ENCODE results near the gene RP9.

RP9 gene, protein sequence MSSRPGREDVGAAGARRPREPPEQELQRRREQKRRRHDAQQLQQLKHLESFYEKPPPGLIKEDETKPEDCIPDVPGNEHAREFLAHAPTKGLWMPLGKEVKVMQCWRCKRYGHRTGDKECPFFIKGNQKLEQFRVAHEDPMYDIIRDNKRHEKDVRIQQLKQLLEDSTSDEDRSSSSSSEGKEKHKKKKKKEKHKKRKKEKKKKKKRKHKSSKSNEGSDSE

DNA sequence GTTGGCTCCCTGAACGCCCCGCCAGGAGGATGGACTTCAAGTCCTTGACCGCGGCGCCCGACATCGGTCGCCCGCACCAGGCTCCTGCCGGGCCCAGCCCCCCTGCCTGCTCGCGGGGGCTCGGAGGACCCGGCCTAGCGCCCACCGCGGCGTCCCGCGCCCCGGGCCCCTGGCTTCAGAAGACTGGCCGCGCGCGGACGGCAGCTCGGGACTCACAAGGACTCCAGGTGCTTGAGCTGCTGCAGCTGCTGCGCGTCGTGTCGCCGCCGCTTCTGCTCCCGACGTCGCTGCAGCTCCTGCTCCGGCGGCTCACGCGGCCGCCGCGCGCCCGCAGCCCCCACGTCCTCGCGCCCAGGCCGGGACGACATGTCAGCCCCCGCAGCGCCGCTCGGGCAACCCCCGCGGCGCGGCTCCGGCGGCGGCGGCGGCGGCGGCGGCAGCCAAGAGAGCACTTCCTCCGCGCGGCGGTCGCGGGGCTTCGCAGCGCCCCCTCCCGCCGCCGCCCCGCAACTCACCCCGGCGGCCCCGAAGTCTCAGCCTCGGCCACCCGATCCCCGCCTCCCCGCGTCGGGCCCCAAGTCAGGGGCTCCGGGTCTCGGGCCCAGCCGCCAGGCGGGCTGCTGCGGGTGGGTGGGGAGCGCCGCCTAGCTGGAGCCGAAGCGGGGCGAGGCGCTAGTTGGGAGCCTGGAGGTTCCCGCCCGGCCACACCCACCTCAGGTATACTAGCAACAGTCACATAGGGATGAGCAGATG lies at the start of gene RP9:
Gene RP9 (minus strand): TSS at position 400 of the 753 bp plus-strand sequence. CDS start 32 bp downstream, at position 368.
- DNase-seq (ENCODE audit: low read depth): peak; percentile 78

DNA sequence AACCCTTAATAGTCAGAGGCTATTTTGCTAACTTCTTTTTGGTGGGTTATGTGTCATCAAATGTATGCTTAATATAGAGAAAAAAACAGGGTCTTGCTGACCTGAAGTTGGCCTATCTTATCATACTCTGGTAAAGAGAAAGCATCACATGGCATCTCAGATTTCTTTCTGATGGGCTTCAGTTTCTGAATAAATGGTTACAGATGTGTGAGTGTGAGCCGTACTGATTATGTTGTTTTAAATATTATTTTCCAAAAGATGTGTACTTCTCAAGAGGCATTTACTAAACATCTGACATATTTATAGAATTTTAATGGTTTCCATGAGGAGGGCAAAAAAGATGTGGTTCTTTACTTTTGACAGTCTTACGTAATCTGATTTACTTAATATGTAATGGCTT lies 48.6 kb upstream of the RP9 start:
- DNase-seq (ENCODE audit: low read depth): no peak

DNA sequence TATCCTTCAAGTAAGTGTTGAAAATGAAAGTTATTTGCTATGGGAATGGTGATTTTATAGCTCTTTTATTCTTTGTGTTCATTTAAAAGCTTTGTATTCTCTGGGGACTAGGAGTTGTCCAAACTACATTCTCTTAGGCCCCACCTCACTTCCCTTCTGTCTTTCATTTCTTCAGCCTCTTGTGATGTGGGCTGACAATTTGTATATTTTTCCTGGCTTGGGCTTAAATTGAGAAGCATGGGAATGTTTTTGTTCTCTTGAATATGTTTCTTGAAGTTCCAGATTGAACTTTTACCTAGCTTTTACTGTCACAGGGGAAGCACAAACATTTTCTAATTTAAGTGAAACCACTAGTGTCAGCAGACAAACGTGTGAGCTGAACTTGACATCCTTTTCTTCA lies 48.1 kb upstream of the RP9 start:
- no peak for DNase-seq (ENCODE audit: low read depth)

- DNase-seq (ENCODE audit: low read depth): no peak
These were observed 47.2 kb upstream of the RP9 start for GRCh38 chr7:33156441-33156840.

GRCh38 chr7:33155811-33156210 lies 46.6 kb upstream of the RP9 start:
- DNase-seq (ENCODE audit: low read depth): peak; percentile 55

- DNase-seq (ENCODE audit: low read depth): no peak
These were observed 42.9 kb upstream of the RP9 start for GRCh38 chr7:33152087-33152486.

- no peak for DNase-seq (ENCODE audit: low read depth)
These were observed 36.0 kb upstream of the RP9 start for GRCh38 chr7:33145156-33145555.

- DNase-seq (ENCODE audit: low read depth): peak; percentile 29
These were observed 35.0 kb upstream of the RP9 start for GRCh38 chr7:33143996-33144718.

DNA sequence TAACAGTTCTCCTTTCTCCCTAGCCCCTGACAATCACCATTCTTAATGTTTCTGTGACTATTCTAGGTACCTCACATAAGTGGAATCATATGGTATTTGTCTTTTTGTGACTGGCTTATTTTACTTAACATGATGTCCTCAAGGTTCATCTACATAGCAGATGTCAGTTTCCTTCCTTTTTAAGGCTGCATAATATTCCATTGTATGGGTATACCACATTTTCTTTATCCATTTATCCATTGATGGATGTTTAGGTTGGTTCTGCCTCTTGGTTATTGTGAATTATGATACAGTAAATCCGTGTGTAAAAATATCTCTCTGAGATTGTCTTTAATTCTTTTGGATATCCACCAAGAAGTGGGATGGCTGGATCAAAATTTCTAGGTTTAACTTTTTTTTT lies 33.4 kb upstream of the RP9 start:
- DNase-seq (ENCODE audit: low read depth): no peak

- DNase-seq (ENCODE audit: low read depth): no peak
These were observed 27.9 kb upstream of the RP9 start for GRCh38 chr7:33137103-33137502.

DNA sequence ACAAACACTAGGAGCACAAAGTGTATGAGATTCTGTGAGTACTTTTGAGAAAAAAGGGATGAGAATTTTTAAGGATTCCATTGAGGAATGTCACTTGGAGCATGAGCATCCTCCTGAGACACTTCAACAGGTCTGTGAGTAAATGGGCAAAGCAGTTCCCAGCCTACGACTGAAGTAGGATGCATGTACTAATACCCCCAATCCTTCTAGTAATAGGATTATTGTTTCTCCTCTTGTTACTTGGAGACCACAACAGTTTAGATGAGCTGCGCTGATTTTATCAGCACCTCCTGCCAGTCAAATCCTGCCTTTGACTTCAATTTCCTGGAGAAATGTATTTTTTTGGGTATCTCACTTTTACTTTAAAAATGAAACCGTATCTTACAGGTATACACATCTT lies 21.0 kb upstream of the RP9 start:
- DNase-seq (ENCODE audit: low read depth): peak; percentile 26

GRCh38 chr7:33129806-33130153 lies 20.6 kb upstream of the RP9 start:
- no peak for DNase-seq (ENCODE audit: low read depth)

GRCh38 chr7:33128990-33129805 lies 20.0 kb upstream of the RP9 start, which contains the start of gene BBS9:
Gene BBS9, plus strand, starts transcription at chr7:33129564. Its CDS starts 16,689 bp downstream, at chr7:33146253.
- peak; percentile 97 for DNase-seq (ENCODE audit: low read depth)

DNA sequence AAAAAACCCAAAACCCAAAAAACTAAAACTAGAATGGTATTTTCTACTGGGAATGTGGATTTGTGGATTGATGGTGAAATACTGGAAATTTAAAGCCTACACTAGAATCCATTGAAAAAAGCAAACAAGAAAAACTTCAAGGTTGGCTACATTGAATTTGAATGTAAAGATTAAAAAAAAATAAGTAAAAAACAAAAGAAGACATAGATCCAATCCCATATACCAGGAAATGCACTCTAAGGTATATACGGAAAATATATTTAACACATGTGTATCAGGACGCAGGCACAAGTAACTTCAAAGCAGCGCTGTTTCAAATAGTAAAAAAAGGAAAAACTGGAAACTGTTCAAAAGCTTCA lies 19.4 kb upstream of the RP9 start:
- no peak for DNase-seq (ENCODE audit: low read depth)

DNA sequence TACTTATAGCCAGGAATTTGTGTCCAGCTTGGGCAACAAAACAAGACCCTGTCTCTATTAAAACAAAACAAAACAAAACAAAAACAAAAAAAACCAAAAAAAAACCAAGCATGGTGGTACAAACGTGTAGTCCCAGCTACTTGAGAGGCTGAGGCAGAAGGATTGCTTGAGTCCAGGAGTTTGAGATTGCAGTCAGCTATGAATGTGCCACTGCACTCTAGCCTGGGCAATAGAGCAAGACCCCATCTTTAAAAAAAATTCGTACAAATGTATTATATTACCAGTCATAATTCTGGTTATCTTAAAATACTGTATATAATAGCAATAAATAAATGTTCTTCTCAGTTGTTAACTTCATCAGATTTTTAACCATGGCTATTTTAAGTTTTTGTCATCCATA lies 17.9 kb upstream of the RP9 start:
- DNase-seq (ENCODE audit: low read depth): no peak

- no peak for DNase-seq (ENCODE audit: low read depth)
These were observed 9.2 kb upstream of the RP9 start for GRCh38 chr7:33118383-33118782.

- DNase-seq (ENCODE audit: low read depth): no peak
These were observed 5.8 kb upstream of the RP9 start for GRCh38 chr7:33114976-33115375.

DNA sequence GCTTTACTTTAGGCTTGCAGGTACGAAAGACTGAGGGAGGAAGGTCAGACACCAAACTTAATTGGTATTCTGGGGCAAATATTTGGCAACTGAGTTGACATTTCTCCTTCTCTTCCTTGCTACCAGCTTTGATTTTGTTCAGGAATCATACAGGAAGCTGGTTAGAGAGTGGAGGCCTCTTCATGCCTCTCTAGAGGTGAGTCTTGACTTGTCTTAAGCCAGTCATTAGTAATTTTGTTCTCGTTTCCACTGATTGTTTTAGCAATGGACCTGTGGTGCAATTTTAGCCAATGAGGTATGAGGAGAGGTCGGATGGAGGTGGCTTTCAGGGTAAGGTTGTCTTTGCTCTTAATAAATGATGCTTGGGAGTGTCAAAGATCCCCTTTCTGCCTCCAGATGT lies 2.4 kb upstream of the RP9 start:
- no peak for DNase-seq (ENCODE audit: low read depth)

DNA sequence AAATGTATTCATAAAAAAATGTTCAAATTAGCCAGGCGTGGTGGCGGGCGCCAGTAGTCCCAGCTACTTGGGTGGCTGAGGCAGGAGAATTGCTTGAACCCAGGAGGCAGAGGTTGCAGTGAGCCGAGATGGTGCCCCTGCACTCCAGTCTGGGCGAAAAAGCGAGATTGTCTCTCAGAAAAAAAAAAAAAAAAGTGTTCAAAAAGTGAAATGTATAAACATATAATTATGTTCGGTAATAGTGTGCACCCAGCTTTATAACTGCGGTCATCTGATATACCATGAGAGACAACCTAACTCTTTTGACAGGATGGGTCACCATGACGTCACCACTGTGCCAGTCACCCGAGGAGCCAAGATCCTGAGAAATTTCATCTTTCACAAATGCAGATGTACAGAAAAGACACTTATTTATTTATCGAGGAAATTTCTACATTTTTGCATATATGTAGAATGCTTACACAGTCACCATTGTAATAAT lies 594 bp upstream of the RP9 start:
- DNase-seq (ENCODE audit: low read depth): peak; percentile 77

DNA sequence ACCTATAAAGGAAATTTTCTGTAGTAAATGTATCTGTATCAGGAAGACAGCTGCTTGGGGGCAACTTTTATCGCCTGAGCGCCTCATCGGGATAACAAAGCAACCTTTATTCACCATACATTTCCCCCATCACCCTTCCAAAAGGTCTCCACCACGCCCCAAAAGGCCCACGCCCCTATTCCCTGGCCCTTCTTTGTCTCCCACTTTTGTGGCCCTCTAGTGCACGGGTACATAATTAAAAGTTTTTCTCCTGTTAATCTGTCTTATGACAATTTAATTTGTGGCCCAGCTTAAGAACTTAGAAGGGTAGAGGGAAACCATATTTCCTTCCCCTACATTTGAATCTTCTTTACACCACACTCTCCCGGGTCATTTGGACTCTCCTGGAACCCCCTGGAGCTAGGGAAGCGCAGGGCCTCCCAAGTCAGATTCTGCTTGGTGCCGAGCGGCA lies 625 bp downstream of the RP9 start:
- DNase-seq (ENCODE audit: low read depth): peak; percentile 59

DNA sequence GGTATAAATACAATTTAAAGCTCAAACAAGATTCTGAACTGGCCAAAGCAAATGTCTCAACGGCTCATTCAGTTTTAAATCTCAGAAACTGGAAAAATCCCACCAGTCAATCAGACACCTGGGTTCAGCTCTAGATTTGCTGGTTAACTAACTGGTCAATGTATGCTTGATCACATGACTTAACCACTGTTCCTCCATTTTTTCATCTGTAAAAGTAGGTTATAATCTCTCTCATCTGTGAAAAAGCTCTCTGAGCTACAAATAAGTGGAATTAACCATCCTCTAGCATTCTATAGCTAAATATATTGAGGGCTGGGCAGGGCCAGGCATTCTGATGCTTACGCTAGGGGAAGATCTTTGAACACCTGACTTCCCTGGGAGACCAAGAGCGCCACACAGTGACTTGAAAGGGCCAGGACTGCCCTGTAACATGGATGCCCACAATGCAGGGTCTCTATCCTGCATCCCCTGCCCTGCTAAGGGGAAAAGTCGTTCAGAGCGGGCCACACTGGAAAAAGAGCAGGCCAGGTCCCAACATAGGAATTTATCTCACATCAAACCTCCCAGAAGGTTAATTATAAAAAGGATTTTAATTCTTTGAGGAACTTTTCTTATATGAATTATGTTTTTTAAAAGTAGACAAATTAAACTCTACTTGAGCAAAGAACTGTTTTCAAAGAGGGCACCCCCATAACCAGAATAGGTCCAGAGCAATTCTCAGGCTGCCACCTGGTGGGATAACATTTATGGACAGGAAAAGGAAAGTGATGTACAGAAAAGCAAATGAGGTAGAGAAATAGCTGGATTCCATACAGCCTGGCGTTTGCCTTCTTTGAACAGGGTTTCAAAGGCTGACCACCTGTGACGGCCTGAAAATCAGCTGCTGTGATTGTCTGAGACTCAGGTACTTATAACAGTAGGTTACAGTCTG lies 1.8 kb downstream of the RP9 start:
- peak; percentile 74 for DNase-seq (ENCODE audit: low read depth)
